Osteoblast (primary cell): Measurements from ENCODE around the gene KAT7. TPM values are rescaled to one million over a fixed set of nuclear protein-coding genes. Genes with fewer than 3 reads are reported as not detected.
A peak's percentile ranks its signal among the peaks of the same experiment; 100 is the strongest.

Experiments
- DNase-seq: peaks from one replicate; pipeline ENCODE4 v3.0.0; 2011; ENCODE audit warnings: low spot score, mixed read lengths; ENCODE audit not compliant: insufficient read length; ENCODE audit errors: missing footprints
- H2AFZ ChIP-seq: 2 replicates; pipeline ENCODE4 v1.6.0; 2011; ENCODE audit warnings: mild to moderate bottlenecking, low read length
- H3K27ac ChIP-seq: 2 replicates; pipeline ENCODE4 v1.5.1; 2011; ENCODE audit warnings: mild to moderate bottlenecking, low read depth, low read length, moderate library complexity
- H3K27me3 ChIP-seq: 2 replicates; pipeline ENCODE4 v1.6.0; 2012; ENCODE audit warnings: mild to moderate bottlenecking, control low read depth, inconsistent platforms, low read length, moderate library complexity; ENCODE audit not compliant: insufficient read depth
- H3K36me3 ChIP-seq: 2 replicates; pipeline ENCODE4 v1.5.1; 2011; ENCODE audit warnings: mild to moderate bottlenecking, low read length, control low read depth, moderate library complexity; ENCODE audit not compliant: insufficient read depth
- H3K4me1 ChIP-seq: 2 replicates; pipeline ENCODE4 v1.5.1; 2011; ENCODE audit warnings: mild to moderate bottlenecking, low read length, control low read depth, moderate library complexity; ENCODE audit not compliant: insufficient read depth
- H3K4me2 ChIP-seq: 2 replicates; pipeline ENCODE4 v1.6.0; 2011; ENCODE audit warnings: mild to moderate bottlenecking, low read length; ENCODE audit not compliant: insufficient read depth
- H3K4me3 ChIP-seq: fragments of 200-600 bp; sonication (generic); 3 replicates; pipeline ENCODE4 v1.5.1; 2012; ENCODE audit warnings: mild to moderate bottlenecking, low read length, inconsistent platforms; ENCODE audit not compliant: insufficient read depth
- H3K79me2 ChIP-seq: 2 replicates; pipeline ENCODE4 v1.6.0; 2012; ENCODE audit warnings: mild to moderate bottlenecking, low read length, control low read depth, inconsistent platforms; ENCODE audit not compliant: insufficient read depth
- H3K9me3 ChIP-seq: 2 replicates; pipeline ENCODE4 v1.5.1; 2011; ENCODE audit warnings: low read depth, low read length, control low read depth
- H4K20me1 ChIP-seq: 2 replicates; pipeline ENCODE4 v1.6.0; 2012; ENCODE audit warnings: mild to moderate bottlenecking, low read length, control low read depth; ENCODE audit not compliant: insufficient read depth
- total RNA-seq: library from RNA; depleted of rRNA; stranded (reverse); fragments of >200 nt; gene quantifications from 2 replicates; pipeline ENCODE4 v1.2.3, GENCODE V29; 2012
- TF ChIP-seq, protein P1 (sequence below): IDR thresholded peaks from 2 replicates; pipeline ENCODE4 v1.5.1; 2011; ENCODE audit warnings: mild to moderate bottlenecking, low read depth, low read length, moderate library complexity; ENCODE audit errors: extremely low read depth

The KAT7 gene
- total RNA-seq, 1 donor: 51.4 TPM

DNA sequence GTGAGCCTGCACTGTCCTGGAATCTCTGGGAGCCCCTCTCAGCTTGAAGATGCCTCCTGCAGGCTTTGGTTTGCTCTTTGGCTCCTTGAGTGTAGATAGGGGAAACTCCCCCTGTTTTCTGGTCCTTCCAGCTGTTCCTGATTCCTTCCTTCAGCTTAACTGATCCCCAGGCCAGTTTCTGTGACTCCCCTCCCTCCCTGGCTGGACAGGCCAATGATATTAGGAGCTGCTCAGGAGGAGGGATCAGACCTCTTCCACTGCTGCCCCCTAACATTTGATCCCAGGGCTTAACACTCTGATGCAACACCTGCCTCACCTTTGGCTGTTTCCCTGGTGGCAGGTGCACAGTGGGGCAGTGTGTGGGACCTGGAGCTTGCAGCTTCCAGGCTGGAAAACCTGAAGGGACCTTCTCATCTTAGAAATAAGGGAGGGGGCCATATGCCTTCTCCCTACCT is 59.6 kb downstream of the KAT7 start, which contains the start of gene TAC4:
Gene TAC4 (minus strand): TSS at position 51 of the 455 bp plus-strand sequence. CDS start 52 bp downstream, outside the sequence.
- TF ChIP-seq, protein P1, sequence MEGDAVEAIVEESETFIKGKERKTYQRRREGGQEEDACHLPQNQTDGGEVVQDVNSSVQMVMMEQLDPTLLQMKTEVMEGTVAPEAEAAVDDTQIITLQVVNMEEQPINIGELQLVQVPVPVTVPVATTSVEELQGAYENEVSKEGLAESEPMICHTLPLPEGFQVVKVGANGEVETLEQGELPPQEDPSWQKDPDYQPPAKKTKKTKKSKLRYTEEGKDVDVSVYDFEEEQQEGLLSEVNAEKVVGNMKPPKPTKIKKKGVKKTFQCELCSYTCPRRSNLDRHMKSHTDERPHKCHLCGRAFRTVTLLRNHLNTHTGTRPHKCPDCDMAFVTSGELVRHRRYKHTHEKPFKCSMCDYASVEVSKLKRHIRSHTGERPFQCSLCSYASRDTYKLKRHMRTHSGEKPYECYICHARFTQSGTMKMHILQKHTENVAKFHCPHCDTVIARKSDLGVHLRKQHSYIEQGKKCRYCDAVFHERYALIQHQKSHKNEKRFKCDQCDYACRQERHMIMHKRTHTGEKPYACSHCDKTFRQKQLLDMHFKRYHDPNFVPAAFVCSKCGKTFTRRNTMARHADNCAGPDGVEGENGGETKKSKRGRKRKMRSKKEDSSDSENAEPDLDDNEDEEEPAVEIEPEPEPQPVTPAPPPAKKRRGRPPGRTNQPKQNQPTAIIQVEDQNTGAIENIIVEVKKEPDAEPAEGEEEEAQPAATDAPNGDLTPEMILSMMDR: no peak
- H3K4me1 ChIP-seq: peaks cover 21% of the 10 kb centered on the region
- no peak for DNase-seq
- H3K79me2 ChIP-seq: no peaks in the 10 kb centered on the region
- H3K27ac ChIP-seq: no peak within 1 kb of the TSS
- H3K4me2 ChIP-seq: no peak within 1 kb of the TSS
- no peaks in the 10 kb centered on the region for H4K20me1 ChIP-seq
- no peaks in the 10 kb centered on the region for H3K36me3 ChIP-seq
- H3K9me3 ChIP-seq: no peaks in the 10 kb centered on the region
- H3K4me3 ChIP-seq: no peak within 1 kb of the TSS
- no peak within 1 kb of the TSS for H2AFZ ChIP-seq
- no peaks in the 10 kb centered on the region for H3K27me3 ChIP-seq

DNA sequence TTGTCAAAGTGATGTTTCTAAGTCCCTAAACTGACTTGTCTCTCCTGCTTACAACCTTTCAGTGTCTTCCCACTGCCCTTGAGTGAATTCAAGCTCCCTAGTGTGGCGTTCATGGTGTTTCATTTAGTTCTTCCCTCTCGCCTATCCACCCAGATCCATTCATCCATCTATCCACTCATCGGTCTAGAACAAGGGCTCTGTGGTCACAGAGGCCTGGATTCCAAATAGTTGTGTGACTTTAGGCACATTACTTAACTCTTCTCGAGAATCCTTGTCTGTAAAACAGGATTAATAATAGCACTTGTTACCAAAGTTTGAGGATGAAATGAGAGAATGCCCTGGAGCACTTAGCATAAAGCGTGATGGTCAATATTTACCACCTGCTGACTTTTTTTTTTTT is 60.3 kb downstream of the KAT7 start:
- DNase-seq: peak; percentile 36
- TF ChIP-seq, protein P1: no peak
- Histone ChIP-seq H3K27ac (no peak overlapping the region), H3K9me3 (no peaks in the 10 kb centered on the region), H3K4me3 (no peak overlapping the region), H2AFZ (no peak overlapping the region), H4K20me1 (no peaks in the 10 kb centered on the region), H3K4me1 (peaks cover 21% of the 10 kb centered on the region), H3K36me3 (no peaks in the 10 kb centered on the region), H3K27me3 (no peaks in the 10 kb centered on the region), H3K4me2 (no peak overlapping the region), H3K79me2 (no peaks in the 10 kb centered on the region)

GRCh38 chr17:49850218-49850610 is 61.7 kb downstream of the KAT7 start:
- Histone ChIP-seq H4K20me1 (no peaks in the 10 kb centered on the region), H3K4me1 (peaks cover 15% of the 10 kb centered on the region), H3K9me3 (no peaks in the 10 kb centered on the region), H3K4me3 (no peak overlapping the region), H3K79me2 (no peaks in the 10 kb centered on the region), H3K27me3 (no peaks in the 10 kb centered on the region), H3K27ac (no peak overlapping the region), H3K36me3 (no peaks in the 10 kb centered on the region), H3K4me2 (peak overlapping the region; percentile 72), H2AFZ (no peak overlapping the region)
- DNase-seq: peak; percentile 9
- TF ChIP-seq, protein P1: no peak

- no peaks in the 10 kb centered on the region for H3K79me2 ChIP-seq
- H3K27me3 ChIP-seq: no peaks in the 10 kb centered on the region
- no peaks in the 10 kb centered on the region for H3K9me3 ChIP-seq
- H2AFZ ChIP-seq: peak overlapping the region; percentile 13
- no peaks in the 10 kb centered on the region for H3K36me3 ChIP-seq
- H3K4me2 ChIP-seq: peak overlapping the region; percentile 72
- H3K27ac ChIP-seq: no peak overlapping the region
- TF ChIP-seq, protein P1: no peak
- H3K4me3 ChIP-seq: peak overlapping the region; percentile 77
- no peaks in the 10 kb centered on the region for H4K20me1 ChIP-seq
- H3K4me1 ChIP-seq: peaks cover 9% of the 10 kb centered on the region
- DNase-seq: peak; percentile 89
These were observed 62.4 kb downstream of the KAT7 start for GRCh38 chr17:49850772-49851386.
